GM12878 (cell line): ENCODE results near the gene THAP7. TPM values are rescaled to one million over a fixed set of nuclear protein-coding genes. Genes with fewer than 3 reads are reported as not detected.

Source experiments
- ATAC-seq: fragments of 200-7000 bp; cut with Tn5 transposase; 3 replicates; pipeline ENCODE4 v1.9.1; 2020; ENCODE audit warnings: mild to moderate bottlenecking, moderate library complexity
- BruUV-seq: library from RNA; stranded (reverse); fragments of 400-500 nt; replicated peaks from 2 replicates; lab custom pipeline; 2021; lab: Mats Ljungman, UMichigan
- CTCF ChIA-PET: fragments of 300-600 bp; sonication (Branson Sonifier 250); formaldehyde crosslinking; extraction: SDS; loops from one replicate; lab custom pipeline; 2021; ENCODE audit warnings: inconsistent platforms; lab: Yijun Ruan, JAX
- POLR2A ChIA-PET: fragments of 350-600 bp; formaldehyde crosslinking; extraction: SDS; loops from one replicate; lab custom pipeline; 2021; ENCODE audit warnings: inconsistent platforms; lab: Charles Lee
- RAD21 ChIA-PET: fragments of 300-600 bp; sonication (Branson Sonifier 250); formaldehyde crosslinking; loops from one replicate; lab custom pipeline; 2023; ENCODE audit warnings: antibody characterized with exemption; ENCODE audit not compliant: unreplicated experiment; lab: Charles Lee
- SMC1A ChIA-PET: fragments of 300-600 bp; sonication (Branson Sonifier 250); formaldehyde crosslinking; loops from one replicate; lab custom pipeline; 2023; ENCODE audit not compliant: unreplicated experiment, uncharacterized antibody; lab: Charles Lee
- DNase-seq: peaks from one replicate; pipeline ENCODE4 v3.0.0-alpha.2; 2011; ENCODE audit warnings: low read depth, low spot score
- FAIRE-seq: peaks from 3 replicates; lab custom pipeline; 2011; peaks lifted over from hg19 to GRCh38; lab: Jason Lieb, UNC
- H2AFZ ChIP-seq: 2 replicates; pipeline ENCODE4 v1.6.0; 2011; ENCODE audit warnings: low read depth, low read length, control low read depth; ENCODE audit not compliant: control insufficient read depth
- H3K27ac ChIP-seq: 2 replicates; pipeline ENCODE4 v1.5.1; 2011; ENCODE audit warnings: control low read depth; ENCODE audit not compliant: control insufficient read depth, insufficient read depth
- H3K27me3 ChIP-seq, 2 experiments: replicated peaks in 1 of 2; 2 replicates each; pipeline versions ENCODE4 v1.6.0 to v1.6.1; 2011; ENCODE audit warnings: low read length in 1 of 2; ENCODE audit not compliant: control insufficient read depth in 2 of 2, insufficient read depth in 2 of 2
- H3K36me3 ChIP-seq, 2 experiments: 2 replicates each; pipeline ENCODE4 v1.5.1; 2011; ENCODE audit warnings: low read length in 1 of 2; ENCODE audit not compliant: control insufficient read depth in 2 of 2, insufficient read depth in 2 of 2
- H3K4me1 ChIP-seq: 2 replicates; pipeline ENCODE4 v1.6.1; 2011; ENCODE audit warnings: mild to moderate bottlenecking, low read length, moderate library complexity, mixed read lengths; ENCODE audit not compliant: control insufficient read depth, insufficient read depth
- H3K4me2 ChIP-seq: 2 replicates; pipeline ENCODE4 v1.6.0; 2011; ENCODE audit warnings: control low read depth; ENCODE audit not compliant: control insufficient read depth, insufficient read depth
- H3K4me3 ChIP-seq: fragments of 200-600 bp; sonication (generic); 2 replicates; pipeline ENCODE4 v1.5.1; 2016
- H3K79me2 ChIP-seq: 2 replicates; pipeline ENCODE4 v1.6.0; 2011; ENCODE audit warnings: low read length; ENCODE audit not compliant: control insufficient read depth, insufficient read depth
- H3K9ac ChIP-seq: 2 replicates; pipeline ENCODE4 v1.8.0; 2011; ENCODE audit warnings: low read length, control low read depth, mixed read lengths; ENCODE audit not compliant: control insufficient read depth, insufficient read depth
- H3K9me3 ChIP-seq: replicated peaks from 3 replicates; pipeline ENCODE4 v1.5.1; 2011; ENCODE audit warnings: mild to moderate bottlenecking, low read length; ENCODE audit not compliant: control insufficient read depth, insufficient read depth
- H4K20me1 ChIP-seq: 2 replicates; pipeline ENCODE4 v1.6.0; 2011; ENCODE audit not compliant: control insufficient read depth, insufficient read depth
- BMI1 ChIP-seq: fragments of 450-650 bp; IDR thresholded peaks from 2 replicates; pipeline ENCODE4 v1.6.1; 2016; ENCODE audit warnings: mild to moderate bottlenecking, moderate library complexity, borderline replicate concordance
- E2F4 ChIP-seq: IDR thresholded peaks from 2 replicates; pipeline ENCODE4 v1.6.1; 2012; ENCODE audit warnings: low read depth, low read length, improper control_type of control experiment
- KDM1A ChIP-seq: fragments of 200-600 bp; sonication (generic); IDR thresholded peaks from 2 replicates; pipeline ENCODE4 v1.6.1; 2016; ENCODE audit warnings: borderline replicate concordance
- KLF5 ChIP-seq: fragments of 450-650 bp; IDR thresholded peaks from 2 replicates; pipeline ENCODE4 v1.6.1; 2014; ENCODE audit warnings: mild to moderate bottlenecking; ENCODE audit not compliant: partially characterized antibody
- MTA3 ChIP-seq: IDR thresholded peaks from 2 replicates; pipeline ENCODE4 v1.6.1; 2012; ENCODE audit warnings: low read length, inconsistent platforms, borderline replicate concordance
- MYB ChIP-seq: fragments of 150-350 bp; IDR thresholded peaks from 2 replicates; pipeline ENCODE4 v1.6.1; 2014; ENCODE audit warnings: mild to moderate bottlenecking, low read depth, low read length, borderline replicate concordance
- NR2F1 ChIP-seq: fragments of 450-650 bp; conservative IDR thresholded peaks from 2 replicates; pipeline ENCODE4 v1.6.1; 2017; ENCODE audit warnings: mild to moderate bottlenecking
- SPI1 ChIP-seq: IDR thresholded peaks from 2 replicates; pipeline ENCODE4 v1.6.1; 2011; ENCODE audit warnings: low read depth, mild to moderate bottlenecking, low read length, moderate library complexity, borderline replicate concordance; ENCODE audit not compliant: insufficient read depth
- SREBF1 ChIP-seq: IDR thresholded peaks from 2 replicates; pipeline ENCODE4 v1.6.1; 2012; ENCODE audit warnings: mild to moderate bottlenecking, low read length
- SREBF2 ChIP-seq: IDR thresholded peaks from 2 replicates; pipeline ENCODE4 v1.6.1; 2012; ENCODE audit warnings: mild to moderate bottlenecking, low read length
- ZBTB40 ChIP-seq: fragments of 450-650 bp; IDR thresholded peaks from 2 replicates; pipeline ENCODE4 v1.6.1; 2016; ENCODE audit warnings: mild to moderate bottlenecking, moderate library complexity, borderline replicate concordance
- ZNF217 ChIP-seq: fragments of 450-650 bp; IDR thresholded peaks from 2 replicates; pipeline ENCODE4 v1.6.1; 2017; ENCODE audit warnings: antibody characterized with exemption, mild to moderate bottlenecking
- WGBS: methylation state at CpG from one replicate; pipeline ENCODE4 v1.1.6; 2016; ENCODE audit warnings: low lambda C conversion rate; ENCODE audit not compliant: insufficient replicate concordance, insufficient coverage; ENCODE audit errors: missing lambda C conversion rate; 5-methylcytosine and 5-hydroxymethylcytosine counted together
- in situ Hi-C: fragments of 300-500 bp; cut with MboI; formaldehyde crosslinking; loops from 9 replicates; pipeline ENCODE4 v1.14.3; 2018; ENCODE audit warnings: mixed read lengths
- intact Hi-C: fragments of 100-400 bp; cut with micrococcal nuclease; formaldehyde crosslinking; loops from one replicate; pipeline ENCODE4 v1.14.2; 2022; ENCODE audit not compliant: unreplicated experiment
- polyA plus RNA-seq, 11 experiments: library from polyadenylated mRNA; depleted of rRNA in 4 of 11; unstranded in 6 of 11; stranded (reverse) in 5 of 11; fragments of >200 nt; fragmentation: Nextera tagmentation in 4 of 11; fragmentation: Illumina TruSeq in 1 of 11; extraction: Ambion mirVana in 4 of 11; extraction: Trizol in 1 of 11; gene quantifications; 1 replicate in 1 of 11; 2 replicates in 10 of 11; pipeline versions ENCODE4 v1.2.1 to v1.2.3, GENCODE V29; 2011 to 2016; ENCODE audit warnings: inconsistent platforms in 2 of 11, missing spikeins in 2 of 11, low read depth in 1 of 11
- total RNA-seq, 4 experiments: library from RNA; depleted of rRNA in 3 of 4; stranded (reverse); fragments of >200 nt in 3 of 4; fragmentation: Illumina TruSeq in 1 of 4; extraction: Trizol in 1 of 4; gene quantifications; 2 replicates each; pipeline versions ENCODE4 v1.2.1 to v1.2.3, GENCODE V29; 2013 to 2021
- TF ChIP-seq, protein P1 (sequence below): fragments of 450-650 bp; IDR thresholded peaks from 2 replicates; pipeline ENCODE4 v1.6.1; 2017; ENCODE audit warnings: low read depth, mild to moderate bottlenecking, moderate library complexity
- TF ChIP-seq, protein P2 (sequence below): fragments of 450-650 bp; IDR thresholded peaks from 2 replicates; pipeline ENCODE4 v1.6.1; 2014; ENCODE audit warnings: mild to moderate bottlenecking

The THAP7 gene
- total and polyA plus RNA-seq, 10 of the 15 experiments (the other 5 are each of a cell fraction or from before 2014, with no cell fraction given) = 0.66 to 58.3 (median 26.3) TPM

DNA sequence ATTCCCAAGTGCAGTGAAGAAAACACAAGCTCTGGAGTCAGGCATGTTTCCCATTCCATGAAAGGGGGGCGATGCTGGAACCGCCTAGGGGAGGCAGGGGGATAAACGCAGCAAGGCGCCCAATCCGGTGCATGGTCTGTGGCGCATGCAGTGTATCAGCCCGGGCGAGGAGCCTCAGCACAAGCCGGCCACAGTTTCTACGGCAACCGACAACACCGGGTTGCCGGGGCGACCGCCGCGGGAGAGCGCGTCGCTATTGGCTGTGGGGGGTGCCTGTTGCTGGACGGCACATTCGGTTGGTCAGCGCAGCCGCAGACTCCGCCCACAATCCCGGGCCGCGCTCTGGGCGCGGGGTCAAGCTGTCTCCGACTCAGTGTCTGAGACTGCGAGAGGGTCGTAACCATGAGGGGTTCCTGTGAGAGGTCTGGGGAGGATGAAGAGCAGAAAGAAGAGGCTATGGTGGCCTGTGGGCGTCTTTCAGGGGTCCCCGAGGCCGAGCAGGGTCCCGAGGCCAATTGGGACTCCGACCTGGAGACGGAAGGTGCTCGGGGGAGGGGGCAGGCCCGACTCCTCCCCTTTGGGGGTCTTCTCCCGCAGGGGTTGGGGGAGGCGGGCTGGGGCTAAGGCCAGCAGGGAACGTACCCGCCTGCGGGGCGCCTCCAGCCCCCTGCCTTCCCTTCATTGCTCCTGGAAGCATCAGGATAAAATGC is 43.8 kb upstream of the THAP7 start, which contains the start of gene LRRC74B (continued):
- peak; percentile 98 for TF ChIP-seq BMI1
- TF ChIP-seq MTA3 = no peak
- peak; percentile 82 for TF ChIP-seq KLF5
- TF ChIP-seq NR2F1 = peak; percentile 27; the same call in 1 of the 2 replicates
- TF ChIP-seq, protein P1, sequence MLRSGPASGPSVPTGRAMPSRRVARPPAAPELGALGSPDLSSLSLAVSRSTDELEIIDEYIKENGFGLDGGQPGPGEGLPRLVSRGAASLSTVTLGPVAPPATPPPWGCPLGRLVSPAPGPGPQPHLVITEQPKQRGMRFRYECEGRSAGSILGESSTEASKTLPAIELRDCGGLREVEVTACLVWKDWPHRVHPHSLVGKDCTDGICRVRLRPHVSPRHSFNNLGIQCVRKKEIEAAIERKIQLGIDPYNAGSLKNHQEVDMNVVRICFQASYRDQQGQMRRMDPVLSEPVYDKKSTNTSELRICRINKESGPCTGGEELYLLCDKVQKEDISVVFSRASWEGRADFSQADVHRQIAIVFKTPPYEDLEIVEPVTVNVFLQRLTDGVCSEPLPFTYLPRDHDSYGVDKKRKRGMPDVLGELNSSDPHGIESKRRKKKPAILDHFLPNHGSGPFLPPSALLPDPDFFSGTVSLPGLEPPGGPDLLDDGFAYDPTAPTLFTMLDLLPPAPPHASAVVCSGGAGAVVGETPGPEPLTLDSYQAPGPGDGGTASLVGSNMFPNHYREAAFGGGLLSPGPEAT = no peak
- no peak for TF ChIP-seq KDM1A
- no peak for TF ChIP-seq SPI1
- TF ChIP-seq, protein P2, sequence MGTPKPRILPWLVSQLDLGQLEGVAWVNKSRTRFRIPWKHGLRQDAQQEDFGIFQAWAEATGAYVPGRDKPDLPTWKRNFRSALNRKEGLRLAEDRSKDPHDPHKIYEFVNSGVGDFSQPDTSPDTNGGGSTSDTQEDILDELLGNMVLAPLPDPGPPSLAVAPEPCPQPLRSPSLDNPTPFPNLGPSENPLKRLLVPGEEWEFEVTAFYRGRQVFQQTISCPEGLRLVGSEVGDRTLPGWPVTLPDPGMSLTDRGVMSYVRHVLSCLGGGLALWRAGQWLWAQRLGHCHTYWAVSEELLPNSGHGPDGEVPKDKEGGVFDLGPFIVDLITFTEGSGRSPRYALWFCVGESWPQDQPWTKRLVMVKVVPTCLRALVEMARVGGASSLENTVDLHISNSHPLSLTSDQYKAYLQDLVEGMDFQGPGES = peak; percentile 67; the same call in 1 of the 2 replicates

GRCh38 chr22:21044931-21045584 is 43.1 kb upstream of the THAP7 start:
- no peak overlapping the region for H3K9ac ChIP-seq
- POLR2A ChIA-PET = no interaction called here
- TF ChIP-seq ZNF217 (no peak), SREBF2 (no peak), ZBTB40 (no peak), E2F4 (no peak), SREBF1 (no peak), MYB (no peak)

More at GRCh38 chr22:21044931-21045584, 43.1 kb upstream of the THAP7 start:
- Histone ChIP-seq H3K4me2 (peak overlapping the region; percentile 61), H3K79me2 (no peaks in the 10 kb centered on the region), H4K20me1 (no peaks in the 10 kb centered on the region), H3K4me3 (no peak overlapping the region), H3K9me3 (no peaks in the 10 kb centered on the region), H3K27ac (no peak overlapping the region), H3K36me3 (no peaks in the 10 kb centered on the region), H3K4me1 (no peaks in the 10 kb centered on the region; the same call in 1 of the 2 replicates), H2AFZ (no peak overlapping the region), H3K27me3 (peaks cover 0 to 1% of the 10 kb centered on the region in 2 experiments; a peak in 2 of 4 replicates)
- RAD21 ChIA-PET = no interaction called here
- SMC1A ChIA-PET = no interaction called here
- 10% methylated on average over 15 of the region's 15 CpGs for WGBS
- in situ Hi-C loops (no loop called here), intact Hi-C loops (no loop called here)
- ATAC-seq (peak; percentile 17), FAIRE-seq (no peak), DNase-seq (no peak)
- BruUV-seq = no TSS peak
- CTCF ChIA-PET = no interaction called here
